Prostate gland (tissue), 2 donors: ENCODE results near the gene PRDX1. TPM values are rescaled to one million over a fixed set of nuclear protein-coding genes. Genes with fewer than 3 reads are reported as not detected.
A peak's percentile ranks its signal among the peaks of the same experiment; 100 is the strongest.
"Not testable (repeated sequence)": the region's sequence is repeated elsewhere in the genome, so short reads cannot be mapped to it uniquely, and the experiment has no call there.

Experiments used
- DNase-seq: peaks from one replicate; pipeline ENCODE4 v3.0.0-alpha.2; 2019; ENCODE audit warnings: low spot score
- H3K27ac ChIP-seq, 2 donors: fragments of 200-600 bp; sonication (generic); 2 replicates each; pipeline ENCODE4 v1.5.1; 2017 to 2019
- H3K27me3 ChIP-seq: fragments of 200-600 bp; sonication (generic); replicated peaks from 2 replicates; pipeline ENCODE4 v1.5.1; 2019; ENCODE audit not compliant: insufficient read depth
- H3K36me3 ChIP-seq, 2 donors: fragments of 200-600 bp; sonication (generic); 1 replicate in 1 of 2; 2 replicates in 1 of 2; pipeline versions ENCODE4 v1.5.1 to v1.8.1; 2017 to 2019
- H3K4me1 ChIP-seq: fragments of 200-600 bp; sonication (generic); replicated peaks from 2 replicates; pipeline ENCODE4 v1.5.1; 2019
- H3K4me3 ChIP-seq, 2 donors: fragments of 200-600 bp; sonication (generic); 2 replicates each; pipeline ENCODE4 v1.5.1; 2017 to 2019
- H3K9me3 ChIP-seq: fragments of 200-600 bp; sonication (generic); 2 replicates; pipeline ENCODE4 v1.5.1; 2017
- CTCF ChIP-seq, 4 experiments: fragments of 200-600 bp in 2 of 4; fragments of 450-650 bp in 2 of 4; sonication (generic) in 2 of 4; IDR thresholded peaks; 1 replicate in 3 of 4; 2 replicates in 1 of 4; pipeline ENCODE4 v1.5.1; 2016 to 2019; ENCODE audit warnings: antibody characterized with exemption in 4 of 4, mild to moderate bottlenecking in 2 of 4, moderate library complexity in 2 of 4
- POLR2A ChIP-seq: fragments of 450-650 bp; IDR thresholded peaks from one replicate; pipeline ENCODE4 v1.6.1; 2016; ENCODE audit warnings: antibody characterized with exemption, mild to moderate bottlenecking
- POLR2AphosphoS5 ChIP-seq: sonication (generic); formaldehyde crosslinking; IDR thresholded peaks from one replicate; pipeline ENCODE4 v1.6.1; 2017; ENCODE audit warnings: antibody characterized with exemption
- WGBS: methylation state at CpG from one replicate; pipeline ENCODE4 v1.1.5; 2018; 5-methylcytosine and 5-hydroxymethylcytosine counted together
- intact Hi-C: fragments of 100-400 bp; cut with DNase I; formaldehyde crosslinking; loops from one replicate; pipeline ENCODE4 v1.14.2; 2022
- total RNA-seq, 2 donors: library from RNA; depleted of rRNA; stranded (reverse); fragments of >200 nt; gene quantifications; one replicate each; pipeline ENCODE4 v1.1.0, GENCODE V29; 2016

PRDX1 gene
- total RNA-seq, 2 donors from 2014 or later, result 210 to 335 TPM

- peak overlapping the region in 1 of 2 donors; percentile 5 for H3K27ac ChIP-seq
- H3K4me3 ChIP-seq, result no peak overlapping the region
- DNase-seq, result no peak
- H3K36me3 ChIP-seq, result peaks cover 3 to 26% of the 10 kb centered on the region in 2 donors
- intact Hi-C loops, result no loop called here
- 14% methylated on average over 1 of the region's 1 CpG for whole genome bisulfite sequencing
- no peaks in the 10 kb centered on the region for H3K9me3 ChIP-seq
- no peaks in the 10 kb centered on the region for H3K4me1 ChIP-seq
- TF ChIP-seq POLR2AphosphoS5 (no peak), POLR2A (no peak), CTCF (IDR thresholded peaks at IDR 0.05) (no peak)
- H3K27me3 ChIP-seq, result no peaks in the 10 kb centered on the region
These were observed 2.8 kb downstream of the PRDX1 start for GRCh38 chr1:45518910-45519309.

GRCh38 chr1:45518366-45518765 lies 3.3 kb downstream of the PRDX1 start:
- peaks cover 3 to 29% of the 10 kb centered on the region in 2 donors for H3K36me3 ChIP-seq
- H3K4me3 ChIP-seq, H3K27me3 ChIP-seq, intact Hi-C loops, H3K9me3 ChIP-seq, H3K27ac ChIP-seq, H3K4me1 ChIP-seq, DNase-seq: not testable (repeated sequence)
- 95% methylated on average over 4 of the region's 4 CpGs for WGBS

GRCh38 chr1:45516465-45516864 lies 5.2 kb downstream of the PRDX1 start:
- H3K27ac ChIP-seq, result no peak overlapping the region
- no peaks in the 10 kb centered on the region for H3K27me3 ChIP-seq
- no peak overlapping the region for H3K4me3 ChIP-seq
- no peak for TF ChIP-seq POLR2AphosphoS5
- TF ChIP-seq CTCF (IDR thresholded peaks at IDR 0.05), result no peak
- TF ChIP-seq POLR2A, result no peak
- no peak for DNase-seq
- H3K9me3 ChIP-seq, result no peaks in the 10 kb centered on the region
- H3K36me3 ChIP-seq, result peaks cover 3 to 34% of the 10 kb centered on the region in 2 donors
- intact Hi-C loops, result no loop called here
- H3K4me1 ChIP-seq, result no peaks in the 10 kb centered on the region
- WGBS, result 73% methylated on average over 4 of the region's 4 CpGs

GRCh38 chr1:45516036-45516435 lies 5.6 kb downstream of the PRDX1 start:
- no peak for TF ChIP-seq CTCF (IDR thresholded peaks at IDR 0.05)
- no peak for TF ChIP-seq POLR2AphosphoS5
- no peak for TF ChIP-seq POLR2A
- intact Hi-C loops, result no loop called here
- H3K4me1 ChIP-seq, result no peaks in the 10 kb centered on the region
- H3K9me3 ChIP-seq, result no peaks in the 10 kb centered on the region
- peaks cover 3 to 34% of the 10 kb centered on the region in 2 donors for H3K36me3 ChIP-seq
- no peaks in the 10 kb centered on the region for H3K27me3 ChIP-seq
- H3K4me3 ChIP-seq, result no peak overlapping the region
- H3K27ac ChIP-seq, result no peak overlapping the region
- no peak for DNase-seq
- WGBS, result 65% methylated on average over 3 of the region's 3 CpGs

- H3K4me3 ChIP-seq, H3K27me3 ChIP-seq, H3K27ac ChIP-seq, H3K4me1 ChIP-seq, H3K9me3 ChIP-seq, DNase-seq: not testable (repeated sequence)
- intact Hi-C loops, result loop anchor here (2.0 kb wide), 1 partner anchor 57 kb away; no protein-coding TSS in a partner anchor
- H3K36me3 ChIP-seq, result peaks cover 3 to 34% of the 10 kb centered on the region in 2 donors
- WGBS, result 75% methylated on average over 9 of the region's 9 CpGs
These were observed 8.0 kb downstream of the PRDX1 start for GRCh38 chr1:45513532-45514260.

GRCh38 chr1:45512641-45513054 lies 9.0 kb downstream of the PRDX1 start:
- WGBS, result 96% methylated on average over 1 of the region's 1 CpG
- Histone ChIP-seq H3K9me3 (no peaks in the 10 kb centered on the region), H3K4me1 (no peaks in the 10 kb centered on the region), H3K36me3 (peaks cover 3 to 34% of the 10 kb centered on the region in 2 donors), H3K27me3 (no peaks in the 10 kb centered on the region), H3K27ac (no peak overlapping the region), H3K4me3 (no peak overlapping the region)
- TF ChIP-seq POLR2AphosphoS5 (peak; percentile 33), POLR2A (no peak), CTCF (IDR thresholded peaks at IDR 0.05) (peak; percentile 24 to 71 (median 67))
- DNase-seq, result peak; percentile 67
- intact Hi-C loops, result loop anchor here (2.0 kb wide), 1 partner anchor 58 kb away; no protein-coding TSS in a partner anchor
